B cell (primary cell): ENCODE results near the gene CDK10. TPM values are rescaled to one million over a fixed set of nuclear protein-coding genes. Genes with fewer than 3 reads are reported as not detected.
A peak's percentile ranks its signal among the peaks of the same experiment; 100 is the strongest.

Source experiments
- ATAC-seq: fragments of 200-7000 bp; cut with Tn5 transposase; one replicate; pipeline ENCODE4 v1.10.0; 2021; ENCODE audit warnings: low read depth, mild to moderate bottlenecking, moderate number of reproducible peaks, moderate library complexity
- CTCF ChIA-PET: fragments of 350-600 bp; sonication (Branson Sonifier 250); formaldehyde crosslinking; loops from one replicate; lab custom pipeline; 2021; ENCODE audit warnings: antibody characterized with exemption, inconsistent platforms; lab: Charles Lee
- POLR2A ChIA-PET: fragments of 350-600 bp; sonication (Branson Sonifier 250); formaldehyde crosslinking; loops from one replicate; lab custom pipeline; 2021; ENCODE audit warnings: antibody characterized with exemption; lab: Charles Lee
- DNase-seq: peaks from one replicate; pipeline ENCODE4 v3.0.0; 2013
- H2AFZ ChIP-seq: 2 replicates; pipeline ENCODE4 v1.6.1; 2012; ENCODE audit warnings: mild to moderate bottlenecking, low read depth, low read length; ENCODE audit not compliant: insufficient read depth, poor library complexity, severe bottlenecking
- H3K27ac ChIP-seq, 2 donors: 1 replicate in 1 of 2; 2 replicates in 1 of 2; pipeline ENCODE4 v1.5.1; 2012 to 2013; ENCODE audit warnings: low read length in 2 of 2, mild to moderate bottlenecking in 2 of 2, moderate library complexity in 1 of 2
- H3K27me3 ChIP-seq, 4 experiments: fragments of 200-600 bp in 1 of 4; sonication (generic) in 1 of 4; replicated peaks in 1 of 4; 1 replicate in 2 of 4; 2 replicates in 2 of 4; pipeline versions ENCODE4 v1.6.1 to v1.7.0; 2013 to 2016; ENCODE audit warnings: low read length in 3 of 4, mild to moderate bottlenecking in 2 of 4, mixed read lengths in 1 of 4, moderate library complexity in 1 of 4; ENCODE audit not compliant: insufficient read depth in 4 of 4, control insufficient read depth in 3 of 4; ENCODE audit errors: control extremely low read depth in 1 of 4
- H3K36me3 ChIP-seq, 2 experiments: replicated peaks in 1 of 2; 1 replicate in 1 of 2; 2 replicates in 1 of 2; pipeline versions ENCODE4 v1.6.1 to v1.7.1; 2013; ENCODE audit warnings: low read length in 1 of 2; ENCODE audit not compliant: insufficient read depth in 2 of 2, control insufficient read depth in 1 of 2; ENCODE audit errors: control extremely low read depth in 1 of 2, extremely low read depth in 1 of 2
- H3K4me1 ChIP-seq, 2 donors: fragments of 200-600 bp in 1 of 2; sonication (generic) in 1 of 2; 1 replicate in 1 of 2; 2 replicates in 1 of 2; pipeline versions ENCODE4 v1.5.1 to v1.6.1; 2013 to 2017; ENCODE audit warnings: low read length in 2 of 2; ENCODE audit not compliant: control insufficient read depth in 2 of 2, insufficient read depth in 2 of 2
- H3K4me2 ChIP-seq: replicated peaks from 2 replicates; pipeline ENCODE3; 2012; ENCODE audit warnings: mild to moderate bottlenecking, low read depth, low read length; ENCODE audit not compliant: poor library complexity, severe bottlenecking
- H3K4me3 ChIP-seq, 5 experiments: fragments of 200-600 bp in 1 of 5; sonication (generic) in 1 of 5; 1 replicate in 3 of 5; 2 replicates in 2 of 5; pipeline versions ENCODE4 v1.5.1 to v1.7.0; 2011 to 2016; ENCODE audit warnings: low read length in 4 of 5, mild to moderate bottlenecking in 4 of 5, low read depth in 2 of 5, control low read depth in 1 of 5, moderate library complexity in 1 of 5; ENCODE audit not compliant: insufficient read depth in 1 of 5; ENCODE audit errors: control extremely low read depth in 1 of 5, extremely low read depth in 1 of 5
- H3K79me2 ChIP-seq: fragments of 200-600 bp; sonication (generic); one replicate; pipeline ENCODE4 v1.6.0; 2016; ENCODE audit warnings: low read length; ENCODE audit not compliant: control insufficient read depth, insufficient read depth
- H3K9ac ChIP-seq: fragments of 200-600 bp; sonication (generic); 2 replicates; pipeline ENCODE4 v1.6.1; 2017; ENCODE audit warnings: mild to moderate bottlenecking, low read length, moderate library complexity
- H3K9me3 ChIP-seq, 3 donors: one replicate each; pipeline versions ENCODE4 v1.6.1 to v1.7.1; 2013; ENCODE audit warnings: low read length in 2 of 3; ENCODE audit not compliant: control insufficient read depth in 2 of 3, insufficient read depth in 1 of 3; ENCODE audit errors: control extremely low read depth in 1 of 3
- H4K20me1 ChIP-seq: 2 replicates; pipeline ENCODE4 v1.6.0; 2012; ENCODE audit warnings: mild to moderate bottlenecking, low read length; ENCODE audit not compliant: insufficient read depth, control insufficient read depth, poor library complexity, severe bottlenecking
- H3K27ac Mint-ChIP-seq: one replicate; pipeline ENCODE4 v1.8.0; 2021; ENCODE audit warnings: mixed read lengths
- H3K27me3 Mint-ChIP-seq: one replicate; pipeline ENCODE4 v1.8.0; 2021; ENCODE audit warnings: mixed read lengths
- H3K4me1 Mint-ChIP-seq: one replicate; pipeline ENCODE4 v1.8.0; 2021; ENCODE audit warnings: mixed read lengths
- H3K4me3 Mint-ChIP-seq: one replicate; pipeline ENCODE4 v1.8.0; 2021; ENCODE audit warnings: mixed read lengths
- H3K9me3 Mint-ChIP-seq: one replicate; pipeline ENCODE4 v1.8.0; 2022; ENCODE audit warnings: mixed read lengths; ENCODE audit not compliant: insufficient read depth
- EZH2 ChIP-seq: IDR thresholded peaks from 2 replicates; pipeline ENCODE4 v1.6.1; 2012; ENCODE audit warnings: borderline replicate concordance, low read depth, mild to moderate bottlenecking, moderate library complexity, low read length; ENCODE audit not compliant: insufficient read depth, poor library complexity, severe bottlenecking
- WGBS: methylation state at CpG from one replicate; pipeline ENCODE4 v1.1.5; 2013; ENCODE audit warnings: missing lambda C conversion rate; ENCODE audit not compliant: insufficient coverage; 5-methylcytosine and 5-hydroxymethylcytosine counted together
- intact Hi-C: fragments of 100-400 bp; cut with micrococcal nuclease; formaldehyde crosslinking; loops from one replicate; pipeline ENCODE4 v1.10.0; 2022
- polyA plus RNA-seq: library from polyadenylated mRNA; depleted of rRNA; stranded (reverse); fragments of >200 nt; gene quantifications from 2 replicates; pipeline ENCODE4 v1.2.3, GENCODE V29; 2012
- total RNA-seq, 2 donors: library from RNA; stranded (reverse); fragments of 120-200 nt in 1 of 2; gene quantifications; 1 replicate in 1 of 2; 2 replicates in 1 of 2; pipeline versions ENCODE4 v1.2.3 to v1.2.4, GENCODE V29; 2013 to 2022
- TF ChIP-seq, protein P1 (sequence below): fragments of 200-600 bp; IDR thresholded peaks from one replicate; pipeline ENCODE4 v1.8.0; 2022; ENCODE audit warnings: antibody characterized with exemption, mild to moderate bottlenecking

The CDK10 gene
- total and polyA plus RNA-seq, 2 donors (not counting 1 experiment from before 2014, with no cell fraction given), result 114 to 145 TPM

DNA sequence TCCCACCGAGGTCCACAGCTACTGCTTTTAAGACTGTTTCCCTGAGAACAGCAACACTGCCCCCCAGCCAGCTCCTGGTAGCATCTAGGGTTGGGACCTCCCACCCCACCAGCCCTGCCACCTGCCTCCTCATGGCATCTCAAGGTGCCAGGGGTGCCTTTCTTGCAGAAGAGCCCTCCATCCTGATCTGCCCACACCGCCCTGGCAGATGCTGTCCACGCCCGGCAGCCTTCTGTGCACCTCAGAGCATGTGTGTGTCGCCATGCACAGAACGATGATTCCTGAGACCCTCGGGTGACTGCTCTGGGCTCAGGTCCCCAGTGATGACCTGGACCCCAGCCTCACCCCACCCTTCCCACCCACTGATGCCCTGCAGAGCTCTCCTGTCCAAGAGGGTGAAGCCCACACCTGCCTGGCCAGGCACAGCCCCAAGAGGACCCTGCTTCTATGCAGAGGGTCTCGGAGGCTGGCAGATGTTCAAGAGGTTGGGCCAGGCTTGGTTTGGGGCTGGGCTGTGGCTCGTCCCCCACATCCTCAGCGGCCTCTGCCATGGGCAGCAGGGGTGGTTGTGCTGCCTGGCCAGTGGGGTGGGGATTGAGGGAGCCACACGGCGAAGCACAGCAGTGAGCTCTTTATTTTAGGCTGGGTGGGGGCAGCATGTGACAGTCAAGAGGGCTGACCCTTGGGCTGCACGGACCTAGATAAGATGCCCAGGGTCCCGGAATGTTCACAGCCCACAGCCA lies 20.2 kb downstream of the CDK10 start:
- no peak overlapping the region for H3K27ac ChIP-seq
- no peaks in the 10 kb centered on the region for H3K9me3 ChIP-seq
- peak overlapping the region; percentile 60 for H3K4me2 ChIP-seq
- H4K20me1 ChIP-seq, result no peaks in the 10 kb centered on the region
- ChIA-PET CTCF (interaction anchor here (0.6 to 7.6 kb wide), 30 partner anchors 8 to 378 kb away, joined by 3 to 171 read pairs (median 4); partner anchors contain the start of genes FANCA and VPS9D1), POLR2A (interaction anchor here (0.5 to 1.3 kb wide), 6 partner anchors 8 to 154 kb away, joined by 3 to 7 read pairs (median 6); partner anchors contain the start of gene VPS9D1)
- no peaks in the 10 kb centered on the region for H3K27me3 Mint-ChIP-seq
- no peak overlapping the region for H3K9ac ChIP-seq
- H3K4me3 ChIP-seq, result no peak overlapping the region
- H3K36me3 ChIP-seq, result no peaks in the 10 kb centered on the region
- H2AFZ ChIP-seq, result no peak overlapping the region
- intact Hi-C loops, result loop anchor here (1.0 to 10.0 kb wide), 3 partner anchors 58 to 204 kb away; partner anchors contain the start of gene FANCA
- H3K27me3 ChIP-seq, result no peaks in the 10 kb centered on the region
- DNase-seq (no peak), ATAC-seq (no peak)
- TF ChIP-seq EZH2, result no peak
- TF ChIP-seq, protein P1, sequence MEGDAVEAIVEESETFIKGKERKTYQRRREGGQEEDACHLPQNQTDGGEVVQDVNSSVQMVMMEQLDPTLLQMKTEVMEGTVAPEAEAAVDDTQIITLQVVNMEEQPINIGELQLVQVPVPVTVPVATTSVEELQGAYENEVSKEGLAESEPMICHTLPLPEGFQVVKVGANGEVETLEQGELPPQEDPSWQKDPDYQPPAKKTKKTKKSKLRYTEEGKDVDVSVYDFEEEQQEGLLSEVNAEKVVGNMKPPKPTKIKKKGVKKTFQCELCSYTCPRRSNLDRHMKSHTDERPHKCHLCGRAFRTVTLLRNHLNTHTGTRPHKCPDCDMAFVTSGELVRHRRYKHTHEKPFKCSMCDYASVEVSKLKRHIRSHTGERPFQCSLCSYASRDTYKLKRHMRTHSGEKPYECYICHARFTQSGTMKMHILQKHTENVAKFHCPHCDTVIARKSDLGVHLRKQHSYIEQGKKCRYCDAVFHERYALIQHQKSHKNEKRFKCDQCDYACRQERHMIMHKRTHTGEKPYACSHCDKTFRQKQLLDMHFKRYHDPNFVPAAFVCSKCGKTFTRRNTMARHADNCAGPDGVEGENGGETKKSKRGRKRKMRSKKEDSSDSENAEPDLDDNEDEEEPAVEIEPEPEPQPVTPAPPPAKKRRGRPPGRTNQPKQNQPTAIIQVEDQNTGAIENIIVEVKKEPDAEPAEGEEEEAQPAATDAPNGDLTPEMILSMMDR, result no peak
- no peak overlapping the region for H3K27ac Mint-ChIP-seq
- WGBS, result 93% methylated on average over 14 of the region's 14 CpGs
- H3K4me1 Mint-ChIP-seq, result peaks cover 9% of the 10 kb centered on the region
- H3K79me2 ChIP-seq, result no peaks in the 10 kb centered on the region
- H3K4me1 ChIP-seq, result peaks cover 8 to 14% of the 10 kb centered on the region in 2 donors
- H3K4me3 Mint-ChIP-seq, result no peak overlapping the region
- no peaks in the 10 kb centered on the region for H3K9me3 Mint-ChIP-seq

DNA sequence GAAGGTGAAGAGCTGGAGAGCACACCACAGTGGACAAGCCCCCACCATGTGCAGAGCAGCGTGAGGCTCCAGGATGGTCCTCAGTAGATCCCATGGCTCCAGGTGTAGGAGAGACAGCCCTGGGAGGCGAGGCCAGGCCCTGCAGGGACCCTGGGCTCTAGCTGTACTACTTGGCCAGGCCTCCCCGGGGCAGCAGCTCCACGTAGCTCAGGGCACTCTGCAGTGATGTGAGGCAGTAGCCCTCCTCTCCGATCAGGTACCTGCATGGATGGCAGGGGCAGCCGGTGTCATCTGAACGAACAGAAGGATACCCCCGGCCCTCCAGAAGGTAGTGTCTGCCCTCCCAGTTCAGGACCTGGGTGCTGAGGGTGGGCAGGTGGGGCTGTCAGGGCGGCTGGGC lies 21.2 kb downstream of the CDK10 start:
- WGBS, result 97% methylated on average over 9 of the region's 9 CpGs
- no peaks in the 10 kb centered on the region for H3K79me2 ChIP-seq
- TF ChIP-seq EZH2, result no peak
- TF ChIP-seq, protein P1, result no peak
- H3K4me3 ChIP-seq, result no peak overlapping the region
- no peaks in the 10 kb centered on the region for H3K36me3 ChIP-seq
- ATAC-seq (no peak), DNase-seq (no peak)
- no peak overlapping the region for H3K27ac Mint-ChIP-seq
- POLR2A ChIA-PET, result interaction anchor here (0.6 kb wide), 2 partner anchors 83 to 237 kb away, joined by 3 to 4 read pairs; no protein-coding TSS in a partner anchor
- no peak overlapping the region for H3K4me3 Mint-ChIP-seq
- H3K9me3 ChIP-seq, result no peaks in the 10 kb centered on the region
- H3K4me1 Mint-ChIP-seq, result peaks cover 8% of the 10 kb centered on the region
- no peak overlapping the region for H3K27ac ChIP-seq
- CTCF ChIA-PET, result interaction anchor here (1.1 to 7.6 kb wide), 5 partner anchors 8 to 202 kb away, joined by 3 to 171 read pairs (median 28); no protein-coding TSS in a partner anchor
- no peaks in the 10 kb centered on the region for H4K20me1 ChIP-seq
- peaks cover 13 to 18% of the 10 kb centered on the region in 2 donors for H3K4me1 ChIP-seq
- H3K27me3 Mint-ChIP-seq, result no peaks in the 10 kb centered on the region
- H3K9ac ChIP-seq, result no peak overlapping the region
- H3K9me3 Mint-ChIP-seq, result no peaks in the 10 kb centered on the region
- no peak overlapping the region for H2AFZ ChIP-seq
- H3K27me3 ChIP-seq, result no peaks in the 10 kb centered on the region
- H3K4me2 ChIP-seq, result no peak overlapping the region
- intact Hi-C loops, result loop anchor here (10.0 kb wide), 1 partner anchor 57 kb away; no protein-coding TSS in a partner anchor
